GM19023 (cell line): ENCODE results near the gene IGSF21.
"Not testable (repeated sequence)": the region's sequence is repeated elsewhere in the genome, so short reads cannot be mapped to it uniquely, and the experiment has no call there.

Experiments
- ATAC-seq: cut with Tn5 transposase; IDR thresholded peaks from one replicate; pipeline ENCODE4 v1.9.1; 2021; ENCODE audit warnings: mild to moderate bottlenecking, moderate library complexity; ENCODE audit not compliant: unreplicated experiment

Gene IGSF21

GRCh38 chr1:18352636-18353265, 245.2 kb downstream of the IGSF21 start:
- ATAC-seq = no peak

DNA sequence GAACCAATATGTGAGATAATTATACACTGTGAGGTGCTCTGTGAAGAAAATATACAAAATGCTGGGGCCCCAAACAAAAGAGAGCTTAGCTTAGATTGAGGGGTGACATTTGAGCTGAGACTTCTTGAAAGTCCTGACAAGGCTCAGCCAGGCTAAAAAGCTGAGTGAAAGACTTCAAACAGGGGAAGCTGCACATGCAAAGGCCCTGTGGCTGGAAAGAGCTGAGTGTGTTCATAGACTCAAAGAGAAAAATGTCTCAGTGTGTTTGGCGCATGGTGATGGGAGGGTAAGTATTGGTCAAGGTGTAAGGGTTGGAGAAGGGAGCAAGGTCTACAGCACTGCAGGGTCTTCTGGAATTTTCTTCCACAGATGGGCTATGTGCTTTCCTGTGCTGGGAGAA, 245.9 kb downstream of the IGSF21 start:
- no peak for ATAC-seq

DNA sequence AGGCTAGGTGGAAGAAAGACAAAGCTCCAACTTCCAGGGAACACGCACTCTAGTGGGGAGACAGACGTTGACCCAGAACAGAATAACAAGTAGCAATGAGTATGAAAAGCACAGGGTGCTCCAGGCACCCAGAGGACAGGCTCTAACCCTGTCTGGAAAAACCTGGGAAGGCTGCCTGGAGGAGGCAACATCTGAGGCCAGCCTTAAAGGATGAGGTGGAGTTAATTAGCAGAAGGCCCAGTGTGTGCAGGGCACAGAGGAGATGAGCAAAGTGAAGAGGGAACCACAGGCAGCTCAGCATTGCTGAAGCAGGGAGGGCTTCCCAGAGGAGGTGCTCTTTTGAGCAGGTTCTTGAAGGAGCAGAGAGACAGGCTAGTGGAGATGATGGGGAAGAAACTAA, 246.4 kb downstream of the IGSF21 start:
- no peak for ATAC-seq

DNA sequence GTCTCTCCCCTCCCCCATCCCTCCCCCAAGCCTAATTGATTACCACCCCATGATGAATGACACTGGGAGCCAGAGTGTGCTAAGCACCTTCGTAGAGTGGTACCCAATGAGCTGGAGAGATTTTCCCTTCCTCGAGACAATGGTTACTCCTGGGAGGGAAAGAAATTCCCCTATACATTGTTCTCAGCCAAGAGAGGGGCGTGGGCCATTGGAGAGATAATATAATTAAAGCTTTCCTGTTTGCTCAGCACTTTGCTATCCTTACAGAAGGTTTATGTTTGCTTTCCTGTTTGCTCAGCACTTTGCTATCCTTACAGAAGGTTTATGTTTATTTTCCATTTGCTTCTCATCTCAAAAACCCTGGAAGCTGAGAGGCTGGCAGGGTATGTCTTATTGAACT, 247.0 kb downstream of the IGSF21 start:
- no peak for ATAC-seq

- ATAC-seq = no peak
These were observed 250.1 kb downstream of the IGSF21 start for GRCh38 chr1:18357622-18358230.

GRCh38 chr1:18358600-18358999, 251.0 kb downstream of the IGSF21 start:
- no peak for ATAC-seq

- ATAC-seq = no peak
These were observed 252.7 kb downstream of the IGSF21 start for GRCh38 chr1:18360251-18360650.

- ATAC-seq = no peak
These were observed 254.6 kb downstream of the IGSF21 start for GRCh38 chr1:18362150-18362549.

- no peak for ATAC-seq
These were observed 255.8 kb downstream of the IGSF21 start for GRCh38 chr1:18363436-18363835.

- ATAC-seq = no peak
These were observed 257.6 kb downstream of the IGSF21 start for GRCh38 chr1:18365099-18365705.

DNA sequence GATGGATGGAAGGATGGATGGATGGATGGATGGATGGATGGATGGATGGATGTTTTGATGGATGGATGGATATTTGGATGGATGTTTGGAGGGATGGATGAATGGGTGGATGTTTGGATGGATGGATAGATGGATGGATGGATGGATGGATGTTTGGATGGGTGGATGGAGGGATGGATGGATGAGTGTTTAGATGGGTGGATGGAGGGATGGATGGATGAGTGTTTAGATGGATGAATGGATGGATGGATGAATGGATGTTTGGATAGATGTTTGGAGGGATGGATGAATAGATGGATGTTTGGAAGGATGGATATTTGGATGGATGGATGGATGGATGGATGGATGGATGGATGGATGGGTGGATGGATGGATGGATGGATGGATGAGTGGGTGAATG, 264.9 kb downstream of the IGSF21 start:
- not testable (repeated sequence) for ATAC-seq

GRCh38 chr1:18373151-18373550, 265.6 kb downstream of the IGSF21 start:
- ATAC-seq = no peak

GRCh38 chr1:18373882-18374493, 266.4 kb downstream of the IGSF21 start:
- ATAC-seq = no peak

- ATAC-seq = no peak
These were observed 269.1 kb downstream of the IGSF21 start for GRCh38 chr1:18376661-18377060.

- ATAC-seq = no peak
These were observed 272.7 kb downstream of the IGSF21 start for GRCh38 chr1:18380288-18380687.

DNA sequence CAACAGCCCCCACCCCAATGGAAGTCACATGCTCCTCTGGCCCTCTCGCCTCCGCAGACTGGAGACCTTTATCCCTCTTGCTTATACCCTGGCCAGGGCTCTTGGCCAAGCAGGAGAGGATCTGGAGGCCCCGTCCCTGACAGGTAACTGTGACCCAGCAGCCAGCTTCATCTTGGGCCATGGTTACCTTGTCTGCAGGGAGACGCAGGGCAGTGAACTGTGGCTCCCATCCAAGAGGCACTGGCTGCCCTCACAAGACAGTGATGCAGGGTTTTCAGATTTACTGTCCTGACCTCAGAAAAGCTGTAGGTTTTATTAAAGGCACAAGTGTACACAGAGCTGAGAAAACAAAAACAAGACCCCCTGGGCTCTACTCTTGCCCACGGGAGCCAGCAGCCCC, 276.5 kb downstream of the IGSF21 start:
- ATAC-seq = no peak

DNA sequence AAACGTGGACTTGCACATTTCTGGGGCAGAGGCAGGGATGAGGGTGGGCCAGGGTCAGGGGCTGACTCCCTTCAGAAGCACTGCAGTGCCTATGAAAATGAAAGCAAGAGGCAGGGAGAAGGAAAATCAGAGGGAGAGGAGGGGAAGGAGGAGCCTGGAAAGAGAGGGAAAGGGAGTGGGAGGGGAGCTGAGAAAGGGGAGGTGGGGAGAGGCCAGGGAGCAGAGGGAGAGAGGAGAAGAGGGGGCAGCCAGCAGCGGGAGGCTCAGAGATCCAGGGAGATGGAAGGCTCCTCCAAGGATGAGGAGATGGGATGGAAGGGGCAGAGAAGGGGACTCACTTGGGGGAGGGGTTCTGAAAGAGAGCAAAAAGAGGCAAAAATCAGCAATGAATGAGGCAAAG, 276.9 kb downstream of the IGSF21 start:
- no peak for ATAC-seq

DNA sequence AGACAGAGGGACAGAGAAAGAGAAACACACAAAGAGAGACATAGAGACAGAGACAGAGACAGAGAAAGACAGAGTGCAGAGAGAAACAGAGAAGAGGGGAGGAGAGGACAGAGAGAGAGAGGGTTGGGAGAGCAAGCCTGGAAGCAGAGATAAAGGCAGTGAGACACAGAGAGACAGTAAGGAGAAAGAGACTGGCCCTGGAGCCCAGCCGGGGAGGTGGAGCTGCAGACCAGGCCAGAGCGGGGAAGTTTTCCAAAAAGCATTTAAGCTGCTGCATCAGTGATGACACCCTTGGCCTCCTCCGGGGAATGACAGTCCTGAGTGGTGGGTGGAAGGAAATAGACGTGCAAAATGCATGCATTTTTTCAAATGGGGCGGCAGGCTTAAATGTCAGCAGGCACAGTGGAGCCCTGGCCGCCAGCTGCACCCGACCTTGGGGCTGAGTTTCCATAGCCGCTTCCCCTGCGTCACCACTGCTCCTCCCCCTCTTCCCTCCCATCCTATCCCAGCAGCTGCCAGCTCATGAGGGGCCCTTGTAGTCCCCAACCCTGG, 277.7 kb downstream of the IGSF21 start:
- ATAC-seq = no peak

- no peak for ATAC-seq
These were observed 279.0 kb downstream of the IGSF21 start for GRCh38 chr1:18386591-18386990.

DNA sequence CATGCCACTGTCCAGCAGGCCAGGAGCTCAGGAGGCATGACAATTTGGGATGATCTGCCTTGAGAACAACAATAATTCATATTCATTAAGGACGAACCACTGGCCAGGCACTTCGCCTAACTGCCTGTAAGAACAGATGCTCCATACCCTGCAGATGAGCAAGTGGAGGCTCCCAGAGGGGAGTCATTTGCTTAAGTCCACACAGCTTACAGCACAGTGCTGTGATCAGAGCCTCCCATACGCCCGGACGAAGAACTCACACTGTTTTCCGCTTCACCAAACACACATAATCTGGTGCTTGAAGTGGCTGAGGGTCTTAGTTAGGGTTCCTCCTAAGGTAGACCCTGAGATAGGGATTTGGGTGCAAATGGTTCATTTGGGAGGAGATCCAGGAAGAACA, 279.7 kb downstream of the IGSF21 start:
- no peak for ATAC-seq

- ATAC-seq = no peak
These were observed 283.4 kb downstream of the IGSF21 start for GRCh38 chr1:18390953-18391352.
